GM23338 (cell line): Measurements from ENCODE around the gene VIL1. TPM values are rescaled to one million over a fixed set of nuclear protein-coding genes. Genes with fewer than 3 reads are reported as not detected.

Experiments used
- ATAC-seq: fragments of 200-7000 bp; cut with Tn5 transposase; 3 replicates; pipeline ENCODE4 v1.9.1; 2020
- DNase-seq: peaks from one replicate; pipeline ENCODE4 v3.0.0-alpha.2; 2015; ENCODE audit warnings: low spot score
- H2AFZ ChIP-seq: fragments of 200-600 bp; sonication (generic); 2 replicates; pipeline ENCODE4 v1.8.0; 2016; ENCODE audit warnings: antibody characterized with exemption, mild to moderate bottlenecking, moderate library complexity
- H3F3A ChIP-seq: fragments of 200-600 bp; sonication (generic); replicated peaks from 2 replicates; pipeline ENCODE4 v1.8.0; 2017; ENCODE audit warnings: antibody characterized with exemption, mixed run types, low read depth
- H3K27ac ChIP-seq: fragments of 200-600 bp; sonication (generic); 2 replicates; pipeline ENCODE4 v1.6.1; 2016; ENCODE audit warnings: low read depth
- H3K27me3 ChIP-seq: fragments of 200-600 bp; sonication (generic); 2 replicates; pipeline ENCODE4 v1.8.0; 2016; ENCODE audit warnings: mild to moderate bottlenecking, mixed run types, moderate library complexity; ENCODE audit not compliant: insufficient read depth
- H3K36me3 ChIP-seq: fragments of 200-600 bp; sonication (generic); 2 replicates; pipeline ENCODE4 v1.8.0; 2016; ENCODE audit warnings: mild to moderate bottlenecking; ENCODE audit not compliant: insufficient read depth
- H3K4me1 ChIP-seq: fragments of 200-600 bp; sonication (generic); 2 replicates; pipeline ENCODE4 v1.8.0; 2016; ENCODE audit warnings: mild to moderate bottlenecking, moderate library complexity; ENCODE audit not compliant: insufficient read depth
- H3K4me2 ChIP-seq: fragments of 200-600 bp; sonication (generic); 2 replicates; pipeline ENCODE4 v1.7.1; 2017; ENCODE audit warnings: mixed run types
- H3K4me3 ChIP-seq: fragments of 200-600 bp; sonication (generic); 2 replicates; pipeline ENCODE4 v1.6.1; 2016; ENCODE audit warnings: mixed run types
- H3K79me2 ChIP-seq: fragments of 200-600 bp; sonication (generic); replicated peaks from 2 replicates; pipeline ENCODE4 v1.8.0; 2017; ENCODE audit warnings: mild to moderate bottlenecking; ENCODE audit not compliant: insufficient read depth
- H3K9me2 ChIP-seq: fragments of 200-600 bp; sonication (generic); 2 replicates; pipeline ENCODE4 v1.8.0; 2017; ENCODE audit not compliant: insufficient read depth
- H4K20me1 ChIP-seq: fragments of 200-600 bp; sonication (generic); replicated peaks from 2 replicates; pipeline ENCODE4 v1.8.0; 2017; ENCODE audit warnings: mild to moderate bottlenecking; ENCODE audit not compliant: insufficient read depth
- H3K27ac Mint-ChIP-seq: 2 replicates; pipeline ENCODE4 v1.8.0; 2020; ENCODE audit warnings: inconsistent platforms, mild to moderate bottlenecking, moderate library complexity, mixed read lengths
- H3K27me3 Mint-ChIP-seq: 3 replicates; pipeline ENCODE4 v1.8.0; 2022; ENCODE audit warnings: low read depth, mild to moderate bottlenecking, moderate library complexity, mixed read lengths, inconsistent platforms; ENCODE audit not compliant: insufficient read depth, poor library complexity
- H3K36me3 Mint-ChIP-seq: 3 replicates; pipeline ENCODE4 v1.8.0; 2021; ENCODE audit warnings: low read depth, mild to moderate bottlenecking, inconsistent platforms, moderate library complexity, mixed read lengths
- H3K4me1 Mint-ChIP-seq: 3 replicates; pipeline ENCODE4 v1.8.0; 2020; ENCODE audit warnings: mild to moderate bottlenecking, inconsistent platforms, mixed read lengths
- H3K4me3 Mint-ChIP-seq: 3 replicates; pipeline ENCODE4 v1.8.0; 2021; ENCODE audit warnings: moderate library complexity, mild to moderate bottlenecking, inconsistent platforms, mixed read lengths
- H3K9me3 Mint-ChIP-seq: 3 replicates; pipeline ENCODE4 v1.8.0; 2020; ENCODE audit warnings: moderate library complexity, mild to moderate bottlenecking, inconsistent platforms, mixed read lengths
- CTCF ChIP-seq, 2 experiments: fragments of 200-600 bp in 1 of 2; sonication (generic) in 1 of 2; conservative IDR thresholded peaks; 2 replicates each; pipeline versions ENCODE4 v1.5.1 to v1.6.1; 2016 to 2017; ENCODE audit warnings: antibody characterized with exemption in 2 of 2, low read depth in 2 of 2, mild to moderate bottlenecking in 2 of 2, moderate library complexity in 1 of 2
- EZH2 ChIP-seq: fragments of 200-600 bp; sonication (generic); IDR thresholded peaks from one replicate; pipeline ENCODE4 v1.8.0; 2017; ENCODE audit warnings: antibody characterized with exemption, mild to moderate bottlenecking, low read depth; ENCODE audit not compliant: unreplicated experiment
- EZH2phosphoT487 ChIP-seq: fragments of 200-600 bp; sonication (generic); IDR thresholded peaks from one replicate; pipeline ENCODE4 v1.8.1; 2018; ENCODE audit warnings: antibody characterized with exemption; ENCODE audit not compliant: unreplicated experiment
- NANOG ChIP-seq: IDR thresholded peaks from 2 replicates; pipeline ENCODE4 v1.6.1; 2016; ENCODE audit warnings: antibody characterized with exemption, borderline replicate concordance
- POLR2AphosphoS5 ChIP-seq: IDR thresholded peaks from 2 replicates; pipeline ENCODE4 v1.6.1; 2016; ENCODE audit warnings: antibody characterized with exemption, low read depth
- REST ChIP-seq: IDR thresholded peaks from one replicate; pipeline ENCODE4 v1.6.1; 2018; ENCODE audit warnings: antibody characterized with exemption; ENCODE audit not compliant: unreplicated experiment
- STAT1 ChIP-seq: IDR thresholded peaks from one replicate; pipeline ENCODE4 v1.6.1; 2016; ENCODE audit warnings: antibody characterized with exemption; ENCODE audit not compliant: unreplicated experiment
- ZNF114 ChIP-seq: fragments of 250-450 bp; sonication (Bioruptor Pico); IDR thresholded peaks from 2 replicates; pipeline ENCODE4 v1.5.0; 2020; ENCODE audit warnings: mild to moderate bottlenecking, moderate library complexity
- ZNF462 ChIP-seq: fragments of 250-450 bp; sonication (Bioruptor Pico); IDR thresholded peaks from 2 replicates; pipeline ENCODE4 v1.5.0; 2020; ENCODE audit warnings: mild to moderate bottlenecking, moderate library complexity
- polyA plus RNA-seq: library from polyadenylated mRNA; unstranded; fragments of >200 nt; fragmentation: Nextera tagmentation; extraction: Ambion mirVana; gene quantifications from 2 replicates; pipeline ENCODE4 v1.2.1, GENCODE V29; 2016
- total RNA-seq: library from RNA; depleted of rRNA; stranded (reverse); fragments of >200 nt; shearing (Covaris generic); gene quantifications from 2 replicates; pipeline ENCODE4 v1.2.3, GENCODE V29; 2014
- TF ChIP-seq, protein P1 (sequence below): IDR thresholded peaks from 2 replicates; pipeline ENCODE4 v1.6.1; 2016; ENCODE audit warnings: antibody characterized with exemption

Gene VIL1
- total and polyA plus RNA-seq, 2 experiments from 2014 or later: 3.5 to 5.9 TPM

GRCh38 chr2:218375212-218375611 is 43.7 kb upstream of the VIL1 start:
- DNase-seq (no peak), ATAC-seq (no peak)
- Histone ChIP-seq H3K4me3 (no peak overlapping the region), H2AFZ (no peak overlapping the region), H3K36me3 (no peaks in the 10 kb centered on the region), H3F3A (no peaks in the 10 kb centered on the region), H3K27ac (no peak overlapping the region), H3K4me2 (no peak overlapping the region), H3K9me2 (no peaks in the 10 kb centered on the region), H3K27me3 (no peaks in the 10 kb centered on the region), H4K20me1 (no peaks in the 10 kb centered on the region), H3K79me2 (no peaks in the 10 kb centered on the region), H3K4me1 (no peaks in the 10 kb centered on the region)
- H3K4me3 Mint-ChIP-seq: no peak overlapping the region
- H3K27ac Mint-ChIP-seq: no peak overlapping the region
- H3K4me1 Mint-ChIP-seq: no peaks in the 10 kb centered on the region
- H3K9me3 Mint-ChIP-seq: no peaks in the 10 kb centered on the region
- TF ChIP-seq EZH2: no peak
- TF ChIP-seq POLR2AphosphoS5: no peak
- H3K27me3 Mint-ChIP-seq: no peaks in the 10 kb centered on the region
- H3K36me3 Mint-ChIP-seq: no peaks in the 10 kb centered on the region

DNA sequence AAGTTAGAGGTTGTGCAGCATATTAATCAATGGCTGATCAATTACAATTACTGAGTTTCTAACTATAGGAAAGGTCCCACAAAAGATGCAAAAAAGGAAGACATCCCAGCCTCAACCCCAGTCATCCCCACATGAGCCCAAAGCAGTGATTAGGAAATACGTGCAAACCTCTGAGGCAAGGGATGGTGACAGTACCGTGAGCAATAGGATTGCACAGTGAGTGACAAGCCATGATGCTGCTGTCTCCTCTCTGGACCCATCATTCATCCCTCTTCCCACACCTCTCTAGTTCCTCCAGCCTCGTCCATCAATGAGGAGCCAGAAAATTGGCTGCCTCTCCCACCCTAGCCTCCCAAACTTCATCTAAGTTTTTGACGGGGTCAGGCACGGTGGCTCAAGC is 40.9 kb upstream of the VIL1 start:
- Histone ChIP-seq H3K27ac (no peak overlapping the region), H3K4me1 (no peaks in the 10 kb centered on the region), H3K79me2 (no peaks in the 10 kb centered on the region), H3K27me3 (no peaks in the 10 kb centered on the region), H4K20me1 (no peaks in the 10 kb centered on the region), H3K36me3 (no peaks in the 10 kb centered on the region), H2AFZ (no peak overlapping the region), H3K4me3 (no peak overlapping the region), H3K9me2 (no peaks in the 10 kb centered on the region), H3K4me2 (no peak overlapping the region), H3F3A (no peaks in the 10 kb centered on the region)
- no peaks in the 10 kb centered on the region for H3K36me3 Mint-ChIP-seq
- H3K4me1 Mint-ChIP-seq: no peaks in the 10 kb centered on the region
- H3K27me3 Mint-ChIP-seq: peaks cover 9% of the 10 kb centered on the region
- no peak for ATAC-seq
- no peaks in the 10 kb centered on the region for H3K9me3 Mint-ChIP-seq
- no peak overlapping the region for H3K4me3 Mint-ChIP-seq
- DNase-seq: no peak
- H3K27ac Mint-ChIP-seq: no peak overlapping the region
- TF ChIP-seq REST (no peak), STAT1 (no peak), NANOG (no peak), ZNF462 (no peak), ZNF114 (CRISPR knock-in tag) (no peak), POLR2AphosphoS5 (no peak), CTCF (conservative IDR thresholded peaks at IDR 0.05; ENCODE audit: low read depth in 2 of 2) (no peak), EZH2phosphoT487 (no peak)
- TF ChIP-seq, protein P1, sequence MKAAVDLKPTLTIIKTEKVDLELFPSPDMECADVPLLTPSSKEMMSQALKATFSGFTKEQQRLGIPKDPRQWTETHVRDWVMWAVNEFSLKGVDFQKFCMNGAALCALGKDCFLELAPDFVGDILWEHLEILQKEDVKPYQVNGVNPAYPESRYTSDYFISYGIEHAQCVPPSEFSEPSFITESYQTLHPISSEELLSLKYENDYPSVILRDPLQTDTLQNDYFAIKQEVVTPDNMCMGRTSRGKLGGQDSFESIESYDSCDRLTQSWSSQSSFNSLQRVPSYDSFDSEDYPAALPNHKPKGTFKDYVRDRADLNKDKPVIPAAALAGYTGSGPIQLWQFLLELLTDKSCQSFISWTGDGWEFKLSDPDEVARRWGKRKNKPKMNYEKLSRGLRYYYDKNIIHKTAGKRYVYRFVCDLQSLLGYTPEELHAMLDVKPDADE: no peak
